Adrenal gland (tissue), 5 donors: ENCODE data around the gene ZNF862.

ENCODE experiments used
- CTCF ChIP-seq, 6 experiments: fragments of 450-650 bp in 4 of 6; fragments of 200-600 bp in 2 of 6; sonication (generic) in 1 of 6; IDR thresholded peaks; 1 replicate in 5 of 6; 2 replicates in 1 of 6; pipeline versions ENCODE4 v1.5.1 to v1.8.0; 2016 to 2021; ENCODE audit warnings: antibody characterized with exemption in 6 of 6, mild to moderate bottlenecking in 2 of 6, moderate library complexity in 1 of 6
- POLR2A ChIP-seq, 2 donors: fragments of 450-650 bp; IDR thresholded peaks; one replicate each; pipeline ENCODE4 v1.6.1; 2017; ENCODE audit warnings: antibody characterized with exemption in 2 of 2, mild to moderate bottlenecking in 2 of 2, moderate library complexity in 1 of 2
- donor health status: DM: no; HTN: no; CAD: no.

GRCh38 chr7:149868623-149869290 lies 30.6 kb downstream of the ZNF862 start:
- TF ChIP-seq CTCF (IDR thresholded peaks at IDR 0.05), result no peak
- TF ChIP-seq POLR2A (IDR thresholded peaks at IDR 0.05), result no peak
